Measurements from ENCODE around the gene PEF1. TPM values are rescaled to one million over a fixed set of nuclear protein-coding genes. Genes with fewer than 3 reads are reported as not detected.
A peak's percentile ranks its signal among the peaks of the same experiment; 100 is the strongest.

Gene PEF1
- total RNA-seq, 4 donors from 2014 or later, result 180 to 355 (median 312) TPM

GRCh38 chr1:31632649-31633048, 12.0 kb downstream of the PEF1 start:
- Histone ChIP-seq H3K4me3 (replicated peaks in 1 of 3) (no peak overlapping the region), H3K9me3 (no peaks in the 10 kb centered on the region), H3K4me1 (peaks cover 53 to 70% of the 10 kb centered on the region in 2 donors), H3K27me3 (no peaks in the 10 kb centered on the region), H3K36me3 (peaks cover 34 to 49% of the 10 kb centered on the region in 2 donors), H3K27ac (peak overlapping the region; percentile 11 to 99 (median 98))
- no peak for DNase-seq
- TF ChIP-seq POLR2A (IDR thresholded peaks at IDR 0.05) (no peak), CTCF (IDR thresholded peaks at IDR 0.05) (no peak)
- WGBS, 2 donors, result 91 to 93% methylated on average over 3 of the region's 3 CpGs
- intact Hi-C loops (cut with DNase I), result no loop called here

- peaks cover 34 to 44% of the 10 kb centered on the region in 2 donors for H3K36me3 ChIP-seq
- no peaks in the 10 kb centered on the region for H3K27me3 ChIP-seq
- no peak overlapping the region for H3K4me3 ChIP-seq (replicated peaks in 1 of 3)
- intact Hi-C loops (cut with DNase I), result no loop called here
- no peaks in the 10 kb centered on the region for H3K9me3 ChIP-seq
- H3K4me1 ChIP-seq, result peaks cover 44 to 64% of the 10 kb centered on the region in 2 donors
- TF ChIP-seq POLR2A (IDR thresholded peaks at IDR 0.05) (no peak), CTCF (IDR thresholded peaks at IDR 0.05) (no peak)
- H3K27ac ChIP-seq, result peak overlapping the region; percentile 89 to 99 (median 99)
- 89 to 90% methylated on average over 6 of the region's 6 CpGs for WGBS, 2 donors
- DNase-seq, result no peak
These were observed 15.6 kb downstream of the PEF1 start for GRCh38 chr1:31628931-31629556.

GRCh38 chr1:31627930-31628559, 16.6 kb downstream of the PEF1 start:
- 22 to 32% methylated on average over 8 to 10 of the region's 11 CpGs for WGBS, 2 donors
- TF ChIP-seq CTCF (IDR thresholded peaks at IDR 0.05), result no peak
- TF ChIP-seq POLR2A (IDR thresholded peaks at IDR 0.05), result peak in 1 of 2 donors; percentile 83
- Histone ChIP-seq H3K27ac (peak overlapping the region; percentile 89 to 99 (median 99)), H3K9me3 (no peaks in the 10 kb centered on the region), H3K4me1 (peaks cover 44 to 60% of the 10 kb centered on the region in 2 donors), H3K4me3 (replicated peaks in 1 of 3) (no peak overlapping the region), H3K27me3 (no peaks in the 10 kb centered on the region), H3K36me3 (peaks cover 33 to 42% of the 10 kb centered on the region in 2 donors)
- intact Hi-C loops (cut with DNase I), result no loop called here
- DNase-seq, result peak; percentile 97 to 98

- peak overlapping the region; percentile 96 to 99 (median 99) for H3K27ac ChIP-seq
These were observed 17.3 kb downstream of the PEF1 start for GRCh38 chr1:31627301-31627929.

More at GRCh38 chr1:31627301-31627929, 17.3 kb downstream of the PEF1 start:
- Histone ChIP-seq H3K4me1 (peaks cover 44 to 56% of the 10 kb centered on the region in 2 donors), H3K27me3 (no peaks in the 10 kb centered on the region), H3K4me3 (replicated peaks in 1 of 3) (no peak overlapping the region), H3K36me3 (peaks cover 26 to 37% of the 10 kb centered on the region in 2 donors), H3K9me3 (no peaks in the 10 kb centered on the region)
- peak; percentile 93 to 95 for DNase-seq
- intact Hi-C loops (cut with DNase I), result no loop called here
- 33 to 37% methylated on average over 6 to 12 of the region's 13 CpGs for WGBS, 2 donors
- TF ChIP-seq CTCF (IDR thresholded peaks at IDR 0.05) (peak in 1 of 6 experiments; percentile 3), POLR2A (IDR thresholded peaks at IDR 0.05) (peak in 1 of 2 donors; percentile 71)

All from thyroid gland (tissue), 4 donors.